Hepatocyte (in vitro differentiated cells): Measurements from ENCODE around the gene KAT2B. TPM values are rescaled to one million over a fixed set of nuclear protein-coding genes. Genes with fewer than 3 reads are reported as not detected.

ENCODE experiments used
- DNase-seq: peaks from one replicate; pipeline ENCODE4 v3.0.0-alpha.2; 2016; ENCODE audit warnings: low spot score
- H2AFZ ChIP-seq: fragments of 200-600 bp; sonication (generic); 2 replicates; pipeline ENCODE4 v1.6.0; 2016; ENCODE audit warnings: antibody characterized with exemption, mild to moderate bottlenecking
- H3K27ac ChIP-seq: fragments of 200-600 bp; sonication (generic); 2 replicates; pipeline ENCODE4 v1.5.1; 2016; ENCODE audit warnings: mild to moderate bottlenecking
- H3K27me3 ChIP-seq: fragments of 200-600 bp; sonication (generic); 2 replicates; pipeline ENCODE4 v1.6.1; 2016
- H3K36me3 ChIP-seq: fragments of 200-600 bp; sonication (generic); replicated peaks from 2 replicates; pipeline ENCODE4 v1.5.1; 2016; ENCODE audit warnings: low read depth; ENCODE audit not compliant: insufficient read depth
- H3K4me1 ChIP-seq: fragments of 200-600 bp; sonication (generic); 2 replicates; pipeline ENCODE4 v1.5.1; 2016; ENCODE audit warnings: mild to moderate bottlenecking, moderate library complexity; ENCODE audit not compliant: insufficient read depth
- H3K4me2 ChIP-seq: fragments of 200-600 bp; sonication (generic); 2 replicates; pipeline ENCODE4 v1.6.0; 2016
- H3K4me3 ChIP-seq: fragments of 200-600 bp; sonication (generic); 2 replicates; pipeline ENCODE4 v1.5.1; 2016; ENCODE audit warnings: mild to moderate bottlenecking
- H3K79me2 ChIP-seq: fragments of 200-600 bp; sonication (generic); 2 replicates; pipeline ENCODE4 v1.6.0; 2017; ENCODE audit warnings: mild to moderate bottlenecking
- H3K9me2 ChIP-seq: fragments of 200-600 bp; sonication (generic); replicated peaks from 2 replicates; pipeline ENCODE4 v1.6.0; 2017; ENCODE audit warnings: mild to moderate bottlenecking; ENCODE audit not compliant: insufficient read depth
- H3K9me3 ChIP-seq: fragments of 200-600 bp; sonication (generic); 2 replicates; pipeline ENCODE4 v1.5.1; 2016; ENCODE audit warnings: low read depth, mild to moderate bottlenecking
- H4K20me1 ChIP-seq: fragments of 200-600 bp; sonication (generic); 2 replicates; pipeline ENCODE4 v1.6.0; 2016; ENCODE audit warnings: mild to moderate bottlenecking; ENCODE audit not compliant: insufficient read depth, poor library complexity, severe bottlenecking
- EZH2 ChIP-seq: fragments of 200-600 bp; sonication (generic); IDR thresholded peaks from 2 replicates; pipeline ENCODE4 v1.6.1; 2016; ENCODE audit warnings: antibody characterized with exemption, mild to moderate bottlenecking, borderline replicate concordance
- EZH2phosphoT487 ChIP-seq: fragments of 200-600 bp; sonication (generic); IDR thresholded peaks from one replicate; pipeline ENCODE4 v1.6.1; 2018; ENCODE audit warnings: antibody characterized with exemption, mild to moderate bottlenecking, low read depth, moderate library complexity; ENCODE audit not compliant: unreplicated experiment, severe bottlenecking
- WGBS: methylation state at CpG from one replicate; pipeline ENCODE4 v1.1.6; 2016; ENCODE audit warnings: low lambda C conversion rate; ENCODE audit errors: missing lambda C conversion rate; 5-methylcytosine and 5-hydroxymethylcytosine counted together
- polyA plus RNA-seq: library from polyadenylated mRNA; unstranded; fragments of >200 nt; fragmentation: Nextera tagmentation; extraction: Ambion mirVana; gene quantifications from 2 replicates; pipeline ENCODE4 v1.2.1, GENCODE V29; 2016
- total RNA-seq: library from RNA; depleted of rRNA; stranded (reverse); fragments of >200 nt; gene quantifications from 2 replicates; pipeline ENCODE4 v1.2.3, GENCODE V29; 2014
- TF ChIP-seq, protein P1 (sequence below): fragments of 200-600 bp; sonication (generic); IDR thresholded peaks from 2 replicates; pipeline ENCODE4 v1.5.1; 2016; ENCODE audit warnings: antibody characterized with exemption, mild to moderate bottlenecking; ENCODE audit not compliant: poor library complexity

The KAT2B gene
- total and polyA plus RNA-seq, 2 experiments from 2014 or later: 11.7 to 13.3 TPM

- H3K27me3 ChIP-seq: no peaks in the 10 kb centered on the region
- TF ChIP-seq EZH2 (no peak), EZH2phosphoT487 (no peak)
- TF ChIP-seq, protein P1, sequence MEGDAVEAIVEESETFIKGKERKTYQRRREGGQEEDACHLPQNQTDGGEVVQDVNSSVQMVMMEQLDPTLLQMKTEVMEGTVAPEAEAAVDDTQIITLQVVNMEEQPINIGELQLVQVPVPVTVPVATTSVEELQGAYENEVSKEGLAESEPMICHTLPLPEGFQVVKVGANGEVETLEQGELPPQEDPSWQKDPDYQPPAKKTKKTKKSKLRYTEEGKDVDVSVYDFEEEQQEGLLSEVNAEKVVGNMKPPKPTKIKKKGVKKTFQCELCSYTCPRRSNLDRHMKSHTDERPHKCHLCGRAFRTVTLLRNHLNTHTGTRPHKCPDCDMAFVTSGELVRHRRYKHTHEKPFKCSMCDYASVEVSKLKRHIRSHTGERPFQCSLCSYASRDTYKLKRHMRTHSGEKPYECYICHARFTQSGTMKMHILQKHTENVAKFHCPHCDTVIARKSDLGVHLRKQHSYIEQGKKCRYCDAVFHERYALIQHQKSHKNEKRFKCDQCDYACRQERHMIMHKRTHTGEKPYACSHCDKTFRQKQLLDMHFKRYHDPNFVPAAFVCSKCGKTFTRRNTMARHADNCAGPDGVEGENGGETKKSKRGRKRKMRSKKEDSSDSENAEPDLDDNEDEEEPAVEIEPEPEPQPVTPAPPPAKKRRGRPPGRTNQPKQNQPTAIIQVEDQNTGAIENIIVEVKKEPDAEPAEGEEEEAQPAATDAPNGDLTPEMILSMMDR: no peak
- H3K36me3 ChIP-seq: no peaks in the 10 kb centered on the region
- H3K4me3 ChIP-seq: no peak overlapping the region
- H4K20me1 ChIP-seq: no peaks in the 10 kb centered on the region
- 92% methylated on average over 5 of the region's 5 CpGs for WGBS
- DNase-seq: no peak
- no peak overlapping the region for H3K27ac ChIP-seq
- no peaks in the 10 kb centered on the region for H3K4me1 ChIP-seq
- H3K79me2 ChIP-seq: no peaks in the 10 kb centered on the region
- H3K9me2 ChIP-seq: no peaks in the 10 kb centered on the region
- no peaks in the 10 kb centered on the region for H3K9me3 ChIP-seq
- H3K4me2 ChIP-seq: no peak overlapping the region
- no peak overlapping the region for H2AFZ ChIP-seq
Measured at GRCh38 chr3:20079621-20080020, 39.4 kb downstream of the KAT2B start.

DNA sequence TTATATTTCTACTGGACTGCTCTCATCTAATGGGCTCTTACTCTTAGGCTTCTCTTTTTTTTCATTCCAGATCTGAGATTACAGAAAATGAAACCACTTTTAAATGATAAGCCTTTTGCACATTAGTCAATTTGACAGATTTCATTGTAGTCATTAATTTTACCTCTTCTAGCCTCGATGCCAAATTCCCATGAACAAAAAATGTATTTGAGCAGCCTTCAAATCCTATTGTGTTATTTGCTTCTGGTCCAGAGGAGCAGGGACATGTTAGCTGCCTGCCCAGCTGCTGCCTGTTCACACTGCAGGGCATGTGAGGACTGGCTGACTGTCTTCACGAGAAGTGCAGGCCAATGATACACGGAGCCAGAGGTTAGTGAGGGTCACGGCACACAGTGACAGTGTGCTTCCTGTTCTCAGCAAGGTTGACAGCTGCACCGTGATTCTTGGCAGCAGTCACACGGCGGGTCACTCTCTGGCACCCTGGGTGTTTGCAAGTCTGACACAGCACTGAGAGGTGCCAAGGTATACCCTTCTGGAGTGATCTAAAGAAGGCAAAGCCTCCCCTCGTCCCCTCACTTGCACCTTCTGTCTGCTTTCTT, 40.8 kb downstream of the KAT2B start:
- Histone ChIP-seq H3K9me2 (no peaks in the 10 kb centered on the region), H3K36me3 (no peaks in the 10 kb centered on the region), H3K4me1 (no peaks in the 10 kb centered on the region), H3K79me2 (no peaks in the 10 kb centered on the region), H2AFZ (no peak overlapping the region), H3K27me3 (no peaks in the 10 kb centered on the region), H4K20me1 (no peaks in the 10 kb centered on the region), H3K27ac (no peak overlapping the region), H3K4me2 (no peak overlapping the region), H3K4me3 (no peak overlapping the region), H3K9me3 (no peaks in the 10 kb centered on the region)
- DNase-seq: peak; percentile 11
- 80% methylated on average over 8 of the region's 8 CpGs for WGBS
- TF ChIP-seq EZH2 (no peak), EZH2phosphoT487 (no peak)
- TF ChIP-seq, protein P1: no peak

GRCh38 chr3:20083253-20083652, 43.0 kb downstream of the KAT2B start:
- no peaks in the 10 kb centered on the region for H3K9me2 ChIP-seq

More at GRCh38 chr3:20083253-20083652, 43.0 kb downstream of the KAT2B start:
- Histone ChIP-seq H3K27ac (no peak overlapping the region), H3K9me3 (no peaks in the 10 kb centered on the region), H3K4me1 (no peaks in the 10 kb centered on the region), H3K79me2 (no peaks in the 10 kb centered on the region), H2AFZ (no peak overlapping the region), H3K4me2 (no peak overlapping the region), H3K4me3 (no peak overlapping the region), H4K20me1 (no peaks in the 10 kb centered on the region), H3K36me3 (no peaks in the 10 kb centered on the region), H3K27me3 (no peaks in the 10 kb centered on the region)
- no peak for TF ChIP-seq EZH2
- TF ChIP-seq, protein P1: no peak
- no peak for TF ChIP-seq EZH2phosphoT487
- DNase-seq: no peak
